Karpas-422 (cell line): Measurements from ENCODE around the gene DPYSL3. TPM values are rescaled to one million over a fixed set of nuclear protein-coding genes. Genes with fewer than 3 reads are reported as not detected.

Source experiments
- DNase-seq: peaks from one replicate; pipeline ENCODE4 v3.0.0-alpha.2; 2015
- H2AFZ ChIP-seq: fragments of 200-600 bp; sonication (generic); 2 replicates; pipeline ENCODE4 v1.6.1; 2014; ENCODE audit warnings: antibody characterized with exemption, low read length, mixed read lengths
- H3K27ac ChIP-seq: fragments of 200-600 bp; sonication (generic); 2 replicates; pipeline ENCODE4 v1.5.1; 2014; ENCODE audit warnings: mild to moderate bottlenecking, low read length, moderate library complexity
- H3K27me3 ChIP-seq: fragments of 200-600 bp; sonication (generic); 2 replicates; pipeline ENCODE4 v1.6.1; 2014; ENCODE audit warnings: low read length, mixed read lengths
- H3K36me3 ChIP-seq: fragments of 200-600 bp; sonication (generic); 2 replicates; pipeline ENCODE4 v1.6.1; 2014; ENCODE audit warnings: low read length, mixed read lengths; ENCODE audit not compliant: insufficient read depth
- H3K4me1 ChIP-seq: fragments of 200-600 bp; sonication (generic); 2 replicates; pipeline ENCODE4 v1.6.1; 2014; ENCODE audit warnings: mild to moderate bottlenecking, low read length, mixed read lengths
- H3K4me2 ChIP-seq: fragments of 200-600 bp; sonication (generic); 2 replicates; pipeline ENCODE4 v1.6.1; 2014; ENCODE audit warnings: low read length, low read depth, mild to moderate bottlenecking; ENCODE audit not compliant: poor library complexity, severe bottlenecking
- H3K4me3 ChIP-seq: fragments of 200-600 bp; sonication (generic); 2 replicates; pipeline ENCODE4 v1.5.1; 2014; ENCODE audit warnings: mild to moderate bottlenecking, antibody characterized with exemption, low read length, mixed read lengths
- H3K79me2 ChIP-seq: fragments of 200-600 bp; sonication (generic); 2 replicates; pipeline ENCODE4 v1.6.1; 2014; ENCODE audit warnings: mild to moderate bottlenecking, low read length, mixed read lengths
- H3K9ac ChIP-seq: fragments of 200-600 bp; sonication (generic); 2 replicates; pipeline ENCODE4 v1.6.0; 2014; ENCODE audit warnings: low read length
- H3K9me2 ChIP-seq: fragments of 200-600 bp; sonication (generic), shearing (Covaris generic); replicated peaks from 2 replicates; pipeline ENCODE4 v1.6.0; 2014; ENCODE audit warnings: mild to moderate bottlenecking, low read length, moderate library complexity; ENCODE audit not compliant: insufficient read depth
- H3K9me3 ChIP-seq: fragments of 300-700, 200-600 bp; sonication (generic); 2 replicates; pipeline ENCODE4 v1.6.1; 2014; ENCODE audit warnings: low read length, mixed read lengths
- H4K20me1 ChIP-seq: fragments of 200-600 bp; sonication (generic); 2 replicates; pipeline ENCODE4 v1.6.1; 2014; ENCODE audit warnings: mild to moderate bottlenecking, antibody characterized with exemption, low read length, low read depth; ENCODE audit not compliant: insufficient read depth
- total RNA-seq: library from RNA; depleted of rRNA; stranded (reverse); fragments of >200 nt; shearing (Covaris generic); gene quantifications from 2 replicates; pipeline ENCODE4 v1.2.3, GENCODE V29; 2014; ENCODE audit warnings: low replicate concordance

DPYSL3 gene
- total RNA-seq, 1 experiment from 2014 or later: not detected

- no peak overlapping the region for H3K4me3 ChIP-seq
- no peaks in the 10 kb centered on the region for H3K9me3 ChIP-seq
- H3K9ac ChIP-seq: no peak overlapping the region
- H3K4me1 ChIP-seq: no peaks in the 10 kb centered on the region
- no peak for DNase-seq
- no peaks in the 10 kb centered on the region for H3K27me3 ChIP-seq
- no peaks in the 10 kb centered on the region for H3K9me2 ChIP-seq
- H3K4me2 ChIP-seq: no peak overlapping the region
- H4K20me1 ChIP-seq: no peaks in the 10 kb centered on the region
- no peaks in the 10 kb centered on the region for H3K79me2 ChIP-seq
- H3K36me3 ChIP-seq: no peaks in the 10 kb centered on the region
- no peak overlapping the region for H3K27ac ChIP-seq
- H2AFZ ChIP-seq: no peak overlapping the region
Observed at GRCh38 chr5:147508711-147509040, 1.2 kb downstream of the DPYSL3 start.

- Histone ChIP-seq H3K27ac (no peak overlapping the region), H3K27me3 (no peaks in the 10 kb centered on the region), H3K4me1 (no peaks in the 10 kb centered on the region), H3K4me2 (no peak overlapping the region), H2AFZ (no peak overlapping the region), H4K20me1 (no peaks in the 10 kb centered on the region), H3K79me2 (no peaks in the 10 kb centered on the region), H3K9me3 (no peaks in the 10 kb centered on the region), H3K4me3 (no peak overlapping the region), H3K9me2 (no peaks in the 10 kb centered on the region), H3K9ac (no peak overlapping the region), H3K36me3 (no peaks in the 10 kb centered on the region)
- no peak for DNase-seq
Observed at GRCh38 chr5:147507480-147508126, 2.3 kb downstream of the DPYSL3 start.

- Histone ChIP-seq H3K36me3 (no peaks in the 10 kb centered on the region), H3K4me2 (no peak overlapping the region), H3K9me3 (no peaks in the 10 kb centered on the region)
Observed at GRCh38 chr5:147504535-147504934, 5.3 kb downstream of the DPYSL3 start.

GRCh38 chr5:147504011-147504410 is 5.9 kb downstream of the DPYSL3 start:
- no peak overlapping the region for H3K27ac ChIP-seq
- no peaks in the 10 kb centered on the region for H3K27me3 ChIP-seq
- no peak overlapping the region for H3K9ac ChIP-seq
- H3K4me3 ChIP-seq: no peak overlapping the region
- H2AFZ ChIP-seq: no peak overlapping the region
- H3K36me3 ChIP-seq: no peaks in the 10 kb centered on the region
- DNase-seq: no peak
- no peaks in the 10 kb centered on the region for H3K9me3 ChIP-seq
- no peaks in the 10 kb centered on the region for H3K9me2 ChIP-seq
- H3K4me2 ChIP-seq: no peak overlapping the region
- H4K20me1 ChIP-seq: no peaks in the 10 kb centered on the region
- no peaks in the 10 kb centered on the region for H3K79me2 ChIP-seq
- no peaks in the 10 kb centered on the region for H3K4me1 ChIP-seq

More at GRCh38 chr5:147504535-147504934, 5.3 kb downstream of the DPYSL3 start:
- Histone ChIP-seq H3K27me3 (no peaks in the 10 kb centered on the region), H3K79me2 (no peaks in the 10 kb centered on the region), H3K4me3 (no peak overlapping the region), H3K9ac (no peak overlapping the region), H4K20me1 (no peaks in the 10 kb centered on the region), H3K9me2 (no peaks in the 10 kb centered on the region), H3K27ac (no peak overlapping the region), H3K4me1 (no peaks in the 10 kb centered on the region), H2AFZ (no peak overlapping the region)
- no peak for DNase-seq

- Histone ChIP-seq H3K36me3 (no peaks in the 10 kb centered on the region), H3K4me1 (no peaks in the 10 kb centered on the region), H3K27me3 (no peaks in the 10 kb centered on the region), H3K79me2 (no peaks in the 10 kb centered on the region), H3K9ac (no peak overlapping the region), H3K9me3 (no peaks in the 10 kb centered on the region), H4K20me1 (no peaks in the 10 kb centered on the region), H3K9me2 (no peaks in the 10 kb centered on the region), H3K4me2 (no peak overlapping the region), H2AFZ (no peak overlapping the region), H3K4me3 (no peak overlapping the region), H3K27ac (no peak overlapping the region)
- no peak for DNase-seq
Observed at GRCh38 chr5:147490989-147491388, 18.9 kb downstream of the DPYSL3 start.

- Histone ChIP-seq H3K4me3 (no peak overlapping the region), H3K36me3 (no peaks in the 10 kb centered on the region), H3K9me2 (no peaks in the 10 kb centered on the region), H3K79me2 (no peaks in the 10 kb centered on the region), H4K20me1 (no peaks in the 10 kb centered on the region), H3K9me3 (no peaks in the 10 kb centered on the region), H3K4me1 (no peaks in the 10 kb centered on the region), H3K9ac (no peak overlapping the region), H3K27ac (no peak overlapping the region), H2AFZ (no peak overlapping the region), H3K4me2 (no peak overlapping the region), H3K27me3 (no peaks in the 10 kb centered on the region)
- no peak for DNase-seq
Observed at GRCh38 chr5:147487031-147487750, 22.7 kb downstream of the DPYSL3 start.

- Histone ChIP-seq H3K27me3 (no peaks in the 10 kb centered on the region), H3K36me3 (no peaks in the 10 kb centered on the region), H3K4me1 (peaks cover 10% of the 10 kb centered on the region), H3K9me2 (no peaks in the 10 kb centered on the region), H3K4me2 (no peak overlapping the region), H3K79me2 (no peaks in the 10 kb centered on the region), H3K4me3 (no peak overlapping the region), H3K9me3 (no peaks in the 10 kb centered on the region), H3K9ac (no peak overlapping the region), H4K20me1 (no peaks in the 10 kb centered on the region), H2AFZ (no peak overlapping the region), H3K27ac (no peak overlapping the region)
- no peak for DNase-seq
Observed at GRCh38 chr5:147485814-147486213, 24.1 kb downstream of the DPYSL3 start.

GRCh38 chr5:147485046-147485445 is 24.8 kb downstream of the DPYSL3 start:
- Histone ChIP-seq H3K4me2 (no peak overlapping the region), H2AFZ (no peak overlapping the region), H3K9me3 (no peaks in the 10 kb centered on the region), H3K27ac (no peak overlapping the region), H3K4me3 (no peak overlapping the region), H4K20me1 (no peaks in the 10 kb centered on the region), H3K79me2 (no peaks in the 10 kb centered on the region), H3K27me3 (no peaks in the 10 kb centered on the region), H3K9ac (no peak overlapping the region), H3K4me1 (peaks cover 10% of the 10 kb centered on the region), H3K9me2 (no peaks in the 10 kb centered on the region), H3K36me3 (no peaks in the 10 kb centered on the region)
- DNase-seq: no peak
